CD1c-positive myeloid dendritic cell (primary cell): Measurements from ENCODE around the gene SEC61B.
A peak's percentile ranks its signal among the peaks of the same experiment; 100 is the strongest.
"Not testable (repeated sequence)": the region's sequence is repeated elsewhere in the genome, so short reads cannot be mapped to it uniquely, and the experiment has no call there.

ENCODE experiments used
- DNase-seq: peaks from one replicate; pipeline ENCODE4 v3.0.0-alpha.2; 2016; ENCODE audit errors: extremely low spot score

SEC61B gene

GRCh38 chr9:99190597-99191283, 31.3 kb upstream of the SEC61B start:
- no peak for DNase-seq

GRCh38 chr9:99192786-99193465, 29.2 kb upstream of the SEC61B start:
- DNase-seq: no peak

GRCh38 chr9:99193466-99193821, 28.6 kb upstream of the SEC61B start:
- DNase-seq: no peak

GRCh38 chr9:99196484-99196883, 25.6 kb upstream of the SEC61B start:
- not testable (repeated sequence) for DNase-seq

- no peak for DNase-seq
Observed at GRCh38 chr9:99197124-99197630, 24.9 kb upstream of the SEC61B start.

GRCh38 chr9:99197987-99198386, 24.1 kb upstream of the SEC61B start:
- DNase-seq: no peak

GRCh38 chr9:99199938-99200539, 22.0 kb upstream of the SEC61B start:
- DNase-seq: no peak

GRCh38 chr9:99201603-99202002, 20.5 kb upstream of the SEC61B start:
- DNase-seq: no peak

GRCh38 chr9:99210572-99210971, 11.5 kb upstream of the SEC61B start:
- DNase-seq: no peak

- no peak for DNase-seq
Observed at GRCh38 chr9:99211746-99212145, 10.3 kb upstream of the SEC61B start.

- DNase-seq: peak; percentile 3
Observed at GRCh38 chr9:99213197-99213596, 8.9 kb upstream of the SEC61B start.

GRCh38 chr9:99216073-99216472, 6.0 kb upstream of the SEC61B start:
- no peak for DNase-seq

GRCh38 chr9:99220011-99220410, 2.1 kb upstream of the SEC61B start:
- DNase-seq: peak; percentile 38

- DNase-seq: peak; percentile 61
Observed at GRCh38 chr9:99221266-99221620, 839 bp upstream of the SEC61B start.

GRCh38 chr9:99222416-99223270, 561 bp downstream of the SEC61B start:
- DNase-seq: peak; percentile 36

GRCh38 chr9:99224445-99224844, 2.4 kb downstream of the SEC61B start:
- DNase-seq: peak; percentile 46

GRCh38 chr9:99226054-99226453, 4.0 kb downstream of the SEC61B start:
- no peak for DNase-seq

- DNase-seq: no peak
Observed at GRCh38 chr9:99230206-99230605, 8.1 kb downstream of the SEC61B start.

GRCh38 chr9:99231711-99232110, 9.6 kb downstream of the SEC61B start:
- DNase-seq: no peak

- DNase-seq: no peak
Observed at GRCh38 chr9:99234618-99235017, 12.5 kb downstream of the SEC61B start.

GRCh38 chr9:99235069-99235468, 13.0 kb downstream of the SEC61B start:
- no peak for DNase-seq
